Mucosa of descending colon (tissue), 3 donors: ENCODE results near the gene SNX19. TPM values are rescaled to one million over a fixed set of nuclear protein-coding genes. Genes with fewer than 3 reads are reported as not detected.

Experiments used
- ATAC-seq: fragments of 200-7000 bp; cut with Tn5 transposase; one replicate; pipeline ENCODE4 v1.9.1; 2020; ENCODE audit warnings: mild to moderate bottlenecking, moderate library complexity
- DNase-seq, 3 donors: peaks; one replicate each; pipeline ENCODE4 v3.0.0-alpha.2; 2020
- H3K36me3 ChIP-seq: fragments of 200-600 bp; one replicate; pipeline ENCODE4 v1.8.0; 2021; ENCODE audit warnings: low read depth, mild to moderate bottlenecking
- H3K4me1 ChIP-seq: fragments of 200-600 bp; one replicate; pipeline ENCODE4 v1.8.0; 2021; ENCODE audit warnings: low read depth, mild to moderate bottlenecking
- H3K4me3 ChIP-seq: fragments of 200-600 bp; one replicate; pipeline ENCODE4 v1.8.0; 2021; ENCODE audit warnings: mild to moderate bottlenecking
- H3K9me3 ChIP-seq: fragments of 200-600 bp; one replicate; pipeline ENCODE4 v1.8.0; 2021; ENCODE audit warnings: mild to moderate bottlenecking
- CTCF ChIP-seq: fragments of 200-600 bp; IDR thresholded peaks from one replicate; pipeline ENCODE4 v1.8.0; 2022; ENCODE audit warnings: antibody characterized with exemption, mild to moderate bottlenecking
- intact Hi-C, 2 donors: fragments of 100-400 bp; cut with DNase I in 1 of 2; cut with micrococcal nuclease in 1 of 2; formaldehyde crosslinking; loops; one replicate each; pipeline versions ENCODE4 v1.11.0 to v1.11.1; 2022; cut with DNase I, micrococcal nuclease
- total RNA-seq, 3 donors: library from RNA; stranded (reverse); fragmentation: NEBNext Ultra II Directional in 2 of 3; extraction: Animal tissue kit (Norgen Biotek cat#: 25700) in 2 of 3; gene quantifications; one replicate each; pipeline versions ENCODE4 v1.2.1 to v1.2.4, GENCODE V29; 2021 to 2023
- donor health status: DM: no; HTN: no; CAD: no; lungs with moderate emphysema.
- donor health status: DM: no; HTN: no; CAD: no.
- donor health status: DM: no; HTN: yes; CAD: no.

The SNX19 gene
- total RNA-seq, 3 donors from 2014 or later: 53.1 to 87.5 (median 76.7) TPM

GRCh38 chr11:130894322-130895025 lies 21.8 kb downstream of the SNX19 start:
- no peaks in the 10 kb centered on the region for H3K36me3 ChIP-seq
- no peaks in the 10 kb centered on the region for H3K4me1 ChIP-seq
- peak; percentile 64 for TF ChIP-seq CTCF
- intact Hi-C loops: loop anchor here in 1 of 2 donors (10.0 kb wide), 1 partner anchor 460 kb away; no protein-coding TSS in a partner anchor
- DNase-seq (peak in 2 of 3 donors; percentile 72 to 84), ATAC-seq (peak; percentile 92)
- no peak overlapping the region for H3K4me3 ChIP-seq
- H3K9me3 ChIP-seq: no peaks in the 10 kb centered on the region

- no peak for ATAC-seq
- intact Hi-C loops: loop anchor here in 1 of 2 donors (10.0 kb wide), 1 partner anchor 458 kb away; no protein-coding TSS in a partner anchor
- Histone ChIP-seq H3K4me1 (no peaks in the 10 kb centered on the region), H3K4me3 (no peak overlapping the region), H3K36me3 (no peaks in the 10 kb centered on the region), H3K9me3 (no peaks in the 10 kb centered on the region)
- TF ChIP-seq CTCF: no peak
- DNase-seq: no peak
Measured at GRCh38 chr11:130892861-130893260, 23.4 kb downstream of the SNX19 start.

DNA sequence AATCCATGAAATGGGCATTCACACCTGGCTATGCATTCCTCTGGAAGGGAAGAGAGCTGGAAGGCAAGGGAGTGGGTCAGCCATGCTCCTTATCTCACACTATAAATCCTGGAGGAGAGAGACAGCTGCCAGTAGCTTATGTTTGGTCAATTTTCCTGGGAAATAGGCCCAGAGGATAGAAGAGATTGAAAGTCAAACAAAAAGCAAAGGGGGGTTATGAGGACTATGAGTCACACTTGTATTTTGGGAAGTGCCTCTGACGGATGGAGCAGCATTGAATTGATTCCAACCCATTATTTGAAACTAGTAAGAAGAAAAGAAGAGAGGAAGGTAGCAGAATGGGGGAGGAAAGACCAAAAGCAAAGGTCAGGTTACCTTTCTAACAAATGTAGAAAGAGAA lies 25.0 kb downstream of the SNX19 start:
- Histone ChIP-seq H3K4me3 (no peak overlapping the region), H3K9me3 (no peaks in the 10 kb centered on the region), H3K4me1 (no peaks in the 10 kb centered on the region), H3K36me3 (no peaks in the 10 kb centered on the region)
- DNase-seq: no peak
- no peak for ATAC-seq
- no peak for TF ChIP-seq CTCF
- intact Hi-C loops: loop anchor here in 1 of 2 donors (10.0 kb wide), 1 partner anchor 457 kb away; no protein-coding TSS in a partner anchor

GRCh38 chr11:130890039-130890745 lies 26.1 kb downstream of the SNX19 start:
- DNase-seq: no peak
- no peak for TF ChIP-seq CTCF
- no peaks in the 10 kb centered on the region for H3K9me3 ChIP-seq
- H3K4me1 ChIP-seq: no peaks in the 10 kb centered on the region
- H3K36me3 ChIP-seq: no peaks in the 10 kb centered on the region
- intact Hi-C loops: loop anchor here in 1 of 2 donors (10.0 kb wide), 1 partner anchor 455 kb away; no protein-coding TSS in a partner anchor
- H3K4me3 ChIP-seq: no peak overlapping the region
- ATAC-seq: no peak

DNA sequence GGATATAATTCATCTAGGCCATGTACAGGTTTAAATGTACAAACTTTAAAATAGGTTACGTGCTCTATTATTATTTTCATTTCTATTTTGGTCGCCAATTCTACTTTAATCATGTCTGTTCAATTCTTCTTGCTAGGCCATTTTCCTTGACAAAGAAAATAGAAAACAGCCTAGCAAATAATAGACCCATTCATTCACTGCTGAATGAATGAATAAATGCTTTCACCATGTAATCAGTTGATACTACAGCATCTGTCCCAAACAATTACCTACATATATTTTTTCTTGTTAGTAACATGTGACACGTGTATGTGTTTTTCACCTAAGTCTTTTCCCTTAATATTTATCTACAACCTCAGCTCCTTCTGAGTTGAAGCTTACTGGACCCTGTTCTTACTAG lies 27.5 kb downstream of the SNX19 start:
- intact Hi-C loops: no loop called here
- TF ChIP-seq CTCF: no peak
- ATAC-seq (no peak), DNase-seq (no peak)
- Histone ChIP-seq H3K4me1 (no peaks in the 10 kb centered on the region), H3K36me3 (no peaks in the 10 kb centered on the region), H3K4me3 (no peak overlapping the region), H3K9me3 (no peaks in the 10 kb centered on the region)
